ENCODE measurements around the gene CNGA3.

The CNGA3 gene

GRCh38 chr2:98329549-98329948, 16.7 kb upstream of the CNGA3 start:
- DNase-seq = no peak

GRCh38 chr2:98332989-98333388, 13.3 kb upstream of the CNGA3 start:
- DNase-seq = no peak

GRCh38 chr2:98333922-98334321, 12.3 kb upstream of the CNGA3 start:
- no peak for DNase-seq

- DNase-seq = no peak
Observed at GRCh38 chr2:98334439-98335078, 11.7 kb upstream of the CNGA3 start.

GRCh38 chr2:98335271-98335670, 11.0 kb upstream of the CNGA3 start:
- no peak for DNase-seq

GRCh38 chr2:98341241-98341640, 5.0 kb upstream of the CNGA3 start:
- DNase-seq = no peak

- DNase-seq = no peak
Observed at GRCh38 chr2:98343285-98343684, 3.0 kb upstream of the CNGA3 start.

- DNase-seq = no peak
Observed at GRCh38 chr2:98347298-98348065, 1.2 kb downstream of the CNGA3 start.

- peak in 1 of 2 experiments; percentile 3 for DNase-seq
Observed at GRCh38 chr2:98348066-98348561, 1.9 kb downstream of the CNGA3 start.

- no peak for DNase-seq
Observed at GRCh38 chr2:98350411-98350810, 4.2 kb downstream of the CNGA3 start.

GRCh38 chr2:98355881-98356280, 9.6 kb downstream of the CNGA3 start:
- no peak for DNase-seq

GRCh38 chr2:98356729-98357128, 10.5 kb downstream of the CNGA3 start:
- peak in 1 of 2 experiments; percentile 17 for DNase-seq

GRCh38 chr2:98357849-98358248, 11.6 kb downstream of the CNGA3 start:
- DNase-seq = no peak

GRCh38 chr2:98359986-98360385, 13.7 kb downstream of the CNGA3 start:
- no peak for DNase-seq

- no peak for DNase-seq
Observed at GRCh38 chr2:98367721-98368120, 21.5 kb downstream of the CNGA3 start.

GRCh38 chr2:98369710-98370239, 23.5 kb downstream of the CNGA3 start:
- no peak for DNase-seq

- DNase-seq = no peak
Observed at GRCh38 chr2:98372121-98372520, 25.9 kb downstream of the CNGA3 start.

- no peak for DNase-seq
Observed at GRCh38 chr2:98372579-98372978, 26.3 kb downstream of the CNGA3 start.

GRCh38 chr2:98374286-98374685, 28.0 kb downstream of the CNGA3 start:
- no peak for DNase-seq

- no peak for DNase-seq
Observed at GRCh38 chr2:98374958-98375570, 28.8 kb downstream of the CNGA3 start.

- DNase-seq = no peak
Observed at GRCh38 chr2:98376301-98376910, 30.1 kb downstream of the CNGA3 start.

GRCh38 chr2:98376996-98377395, 30.7 kb downstream of the CNGA3 start:
- DNase-seq = no peak

GRCh38 chr2:98377544-98377943, 31.3 kb downstream of the CNGA3 start:
- no peak for DNase-seq
